Measurements from ENCODE around the gene CYBRD1.
"Not testable (repeated sequence)": the region's sequence is repeated elsewhere in the genome, so short reads cannot be mapped to it uniquely, and the experiment has no call there.

CYBRD1 gene

DNA sequence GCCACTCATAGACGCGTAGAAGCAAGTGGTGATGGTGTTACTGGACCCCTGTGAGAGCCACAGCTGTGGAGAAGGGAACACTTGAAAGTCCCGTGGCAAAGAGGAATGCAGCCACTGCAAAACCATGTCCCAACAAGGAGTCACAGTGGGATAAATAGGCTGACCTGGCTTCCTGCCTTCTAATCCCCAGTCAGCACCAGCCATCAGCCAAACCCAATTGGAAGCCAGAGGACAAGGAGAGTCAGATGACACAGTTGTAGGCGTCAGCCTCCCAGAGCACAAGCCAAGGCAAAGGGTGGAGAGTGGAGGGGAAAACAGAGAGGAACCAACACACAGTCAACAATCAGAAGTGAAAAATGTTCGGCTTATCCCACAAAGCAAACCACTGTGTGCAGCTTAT, 5.5 kb upstream of the CYBRD1 start:
- no peak for DNase-seq

- DNase-seq: no peak
Observed at GRCh38 chr2:171520471-171520870, 1.8 kb upstream of the CYBRD1 start.

DNA sequence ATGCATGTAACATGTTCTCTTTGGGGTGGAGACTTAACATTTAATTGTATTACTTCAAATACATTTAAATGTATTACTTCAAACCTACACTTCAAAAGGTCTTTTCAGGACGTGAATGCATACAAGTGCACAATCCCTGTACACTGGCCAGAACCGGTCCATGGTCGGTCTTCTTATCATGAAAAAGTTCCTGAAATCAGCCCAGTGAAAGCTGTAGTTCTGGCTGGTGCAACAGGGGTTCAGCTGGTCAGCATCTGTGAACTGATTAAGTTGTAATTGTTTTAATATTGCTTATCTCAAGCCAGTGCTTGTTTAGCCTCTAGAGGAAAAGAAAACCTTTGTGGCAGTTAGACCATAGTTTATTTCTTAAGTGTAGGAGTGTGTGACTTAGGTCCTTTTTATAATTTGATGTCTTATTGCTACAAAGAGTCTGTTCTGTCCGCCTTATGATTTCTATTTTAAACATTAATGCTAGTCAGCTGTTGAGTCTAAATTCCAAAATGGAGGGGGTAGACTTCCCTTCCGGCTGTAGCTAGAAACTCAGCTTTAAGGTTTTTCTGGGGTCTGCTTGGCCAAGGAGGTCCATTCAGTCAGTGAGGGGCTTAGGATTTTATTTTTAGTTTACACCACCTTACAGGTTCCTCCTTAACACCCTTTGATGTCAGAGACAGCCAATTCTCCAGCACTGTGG, 768 bp upstream of the CYBRD1 start:
- no peak for DNase-seq

GRCh38 chr2:171522788-171523087, 464 bp downstream of the CYBRD1 start:
- DNase-seq: no peak

GRCh38 chr2:171523088-171524017, 1.1 kb downstream of the CYBRD1 start:
- DNase-seq: peak; percentile 80

DNA sequence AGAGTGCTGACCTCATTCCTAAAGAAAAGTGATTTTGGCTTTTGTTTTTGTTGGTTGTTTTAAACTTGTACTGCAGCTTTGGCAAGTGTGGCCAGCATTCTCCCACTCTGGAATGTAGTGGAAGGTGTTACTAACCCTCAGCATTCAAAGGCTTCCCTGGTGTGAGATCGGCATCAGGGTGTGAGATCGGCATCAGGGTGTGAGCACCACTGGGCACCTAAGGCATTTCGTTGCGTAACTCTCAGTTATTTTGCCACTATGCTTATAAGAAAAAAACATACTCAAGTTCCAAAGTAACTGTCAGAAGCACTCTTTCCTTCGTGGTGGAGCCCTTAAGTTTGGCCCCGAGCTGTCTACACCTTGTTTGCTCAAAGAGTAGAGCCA, 1.7 kb downstream of the CYBRD1 start:
- no peak for DNase-seq

- no peak for DNase-seq
Observed at GRCh38 chr2:171529914-171530313, 7.6 kb downstream of the CYBRD1 start.

GRCh38 chr2:171530378-171530777, 8.1 kb downstream of the CYBRD1 start:
- DNase-seq: no peak

DNA sequence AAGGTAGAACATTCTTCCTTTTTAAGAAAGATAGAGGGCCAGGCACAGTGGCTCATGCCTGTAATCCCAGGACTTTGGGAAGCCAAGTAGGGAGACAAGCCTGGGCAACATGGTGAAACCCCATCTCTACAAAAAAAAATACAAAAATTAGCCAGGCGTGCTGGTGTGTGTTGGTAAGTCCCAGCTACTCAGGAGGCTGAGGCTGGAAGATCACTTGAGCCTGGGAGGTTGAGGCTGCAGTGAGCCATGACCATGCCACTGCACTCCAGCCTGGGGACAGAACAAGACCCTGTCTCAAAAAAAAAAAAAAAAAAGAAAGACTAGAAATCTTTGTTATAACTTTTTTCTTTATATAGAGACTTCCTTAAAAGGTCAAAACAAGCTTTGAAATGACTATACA, 8.6 kb downstream of the CYBRD1 start:
- not testable (repeated sequence) for DNase-seq

DNA sequence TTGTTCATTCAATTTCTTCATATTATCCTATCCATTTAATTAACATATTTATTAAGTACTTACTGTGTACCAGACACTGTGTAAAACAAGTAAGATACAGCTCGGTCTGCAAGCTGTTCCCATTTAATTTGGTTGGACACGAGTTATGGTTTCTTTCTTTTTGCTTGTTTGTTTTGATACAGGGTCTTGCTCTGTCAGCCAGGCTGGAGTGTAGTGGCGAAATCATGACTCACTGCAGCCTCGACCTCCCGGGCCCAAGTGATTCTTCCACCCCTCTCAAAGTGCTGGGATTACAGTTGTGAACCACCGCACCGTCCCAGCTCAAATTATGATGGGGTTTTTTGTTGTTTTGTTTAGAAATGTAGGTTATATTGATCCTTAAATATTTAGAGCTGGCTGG, 9.0 kb downstream of the CYBRD1 start:
- no peak for DNase-seq

GRCh38 chr2:171531836-171532450, 9.7 kb downstream of the CYBRD1 start:
- DNase-seq: no peak

- no peak for DNase-seq
Observed at GRCh38 chr2:171533331-171533730, 11.1 kb downstream of the CYBRD1 start.

DNA sequence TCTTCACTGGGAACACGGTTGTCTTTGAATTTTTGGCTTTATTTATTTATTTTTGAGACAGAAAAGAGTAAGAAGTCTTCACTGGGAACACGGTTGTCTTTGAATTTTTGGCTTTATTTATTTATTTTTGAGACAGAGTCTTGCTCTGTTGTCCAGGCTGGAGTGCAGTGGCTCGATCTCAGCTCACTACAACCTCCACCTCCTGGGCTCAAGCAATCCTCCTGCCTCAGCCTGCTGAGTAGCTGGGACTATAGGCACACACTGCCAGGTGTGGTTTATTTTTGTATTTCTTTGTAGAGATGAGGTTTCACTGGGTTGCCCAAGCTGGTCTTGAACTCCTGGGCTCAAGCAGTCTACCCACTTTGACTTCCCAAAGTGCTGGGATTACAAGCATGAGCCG, 13.3 kb downstream of the CYBRD1 start:
- not testable (repeated sequence) for DNase-seq

- no peak for DNase-seq
Observed at GRCh38 chr2:171540437-171540836, 18.2 kb downstream of the CYBRD1 start.

DNA sequence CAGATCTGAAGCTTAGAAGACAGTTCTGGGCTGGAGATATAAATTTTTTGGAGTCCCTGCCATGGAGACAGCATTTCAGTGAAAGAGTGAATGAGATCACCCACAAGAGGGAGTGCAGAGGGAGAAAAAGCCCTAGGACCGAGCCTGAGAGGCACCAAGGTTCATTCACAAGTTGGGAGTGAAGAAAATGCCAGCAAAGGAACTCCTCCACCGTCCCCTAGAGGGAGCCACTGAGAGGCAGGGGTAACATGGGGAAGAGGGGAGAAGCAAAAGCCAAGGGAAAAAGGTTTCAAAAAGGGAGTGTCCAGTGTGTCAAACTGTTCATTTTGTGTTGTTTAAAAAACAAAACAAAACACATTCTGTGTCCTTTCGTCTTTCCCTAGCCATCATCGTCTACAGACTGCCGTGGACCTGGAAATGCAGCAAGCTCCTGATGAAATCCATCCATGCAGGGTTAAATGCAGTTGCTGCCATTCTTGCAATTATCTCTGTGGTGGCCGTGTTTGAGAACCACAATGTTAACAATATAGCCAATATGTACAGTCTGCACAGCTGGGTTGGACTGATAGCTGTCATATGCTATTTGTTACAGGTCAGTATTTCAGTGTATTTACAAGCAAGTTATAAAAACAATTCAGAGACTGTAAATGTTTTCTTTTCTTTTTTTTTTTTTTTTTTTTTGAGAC, 19.1 kb downstream of the CYBRD1 start:
- no peak for DNase-seq

DNA sequence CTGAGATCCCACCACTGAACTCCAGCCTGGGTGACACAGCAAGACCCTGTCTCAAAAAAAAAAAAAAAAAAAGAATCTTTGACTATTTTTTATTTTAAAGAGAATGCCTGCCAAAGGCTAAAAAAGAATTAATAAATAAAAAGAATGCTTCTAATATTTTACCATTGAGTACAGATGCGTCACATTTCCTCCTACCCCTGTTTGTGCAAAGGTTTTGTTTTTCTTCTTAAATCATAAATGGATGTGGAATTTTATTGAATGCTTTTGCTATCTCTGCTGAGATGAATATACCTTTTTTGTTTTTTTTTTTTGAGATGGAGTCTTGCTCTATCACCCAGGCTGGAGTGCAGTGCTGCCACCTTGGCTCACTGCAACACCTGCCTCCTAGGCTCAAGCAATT, 22.8 kb downstream of the CYBRD1 start:
- DNase-seq: no peak

GRCh38 chr2:171547256-171547655, 25.0 kb downstream of the CYBRD1 start:
- peak; percentile 21 for DNase-seq

DNA sequence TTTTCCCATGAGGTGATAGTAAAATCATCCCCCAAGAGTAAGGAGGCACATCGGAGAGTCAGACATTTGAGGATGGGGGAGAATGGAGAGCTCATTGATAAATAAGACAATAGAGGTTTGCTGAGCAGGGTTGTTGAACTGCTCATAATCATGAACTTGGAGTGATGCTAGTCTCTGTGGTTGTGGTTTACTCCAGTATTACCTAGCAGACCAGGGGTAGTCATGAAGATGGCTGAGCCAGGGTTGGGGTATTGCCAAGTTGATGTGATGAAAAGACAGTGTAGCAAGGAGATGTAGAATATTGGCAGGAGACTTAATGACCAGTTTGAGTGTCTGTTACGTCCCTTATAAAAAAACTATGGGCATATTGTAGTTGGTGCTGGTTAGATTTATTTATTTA, 25.4 kb downstream of the CYBRD1 start:
- DNase-seq: no peak

- DNase-seq: no peak
Observed at GRCh38 chr2:171550613-171551012, 28.3 kb downstream of the CYBRD1 start.

DNA sequence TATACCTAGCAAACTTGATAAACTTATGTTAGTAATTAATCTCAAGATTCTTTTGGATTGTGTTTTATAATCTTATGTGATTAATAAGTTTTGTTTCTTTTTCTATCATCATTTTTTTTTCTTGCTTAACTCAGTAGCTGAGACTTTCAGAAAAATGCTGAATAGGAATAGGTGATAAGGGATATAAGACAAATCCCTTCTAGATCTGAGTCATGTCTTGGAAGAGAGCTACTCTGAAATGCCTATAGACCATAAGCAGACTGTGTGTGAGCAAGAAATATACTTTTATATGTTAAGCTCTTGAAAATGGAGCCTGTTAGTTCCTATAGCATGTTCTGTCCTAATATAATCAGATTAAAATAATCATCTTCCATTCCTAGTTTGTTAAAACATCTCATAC, 29.6 kb downstream of the CYBRD1 start:
- DNase-seq: no peak

GRCh38 chr2:171553236-171553635, 31.0 kb downstream of the CYBRD1 start:
- no peak for DNase-seq

- no peak for DNase-seq
Observed at GRCh38 chr2:171553858-171554257, 31.6 kb downstream of the CYBRD1 start.

- DNase-seq: no peak
Observed at GRCh38 chr2:171554991-171555615, 32.8 kb downstream of the CYBRD1 start.

Data from GF-D8 (cell line).